SK-N-SH (cell line): Measurements from ENCODE around the gene SCART1. TPM values are rescaled to one million over a fixed set of nuclear protein-coding genes. Genes with fewer than 3 reads are reported as not detected.

ENCODE experiments used
- CTCF ChIA-PET: fragments of 300-600, 350-600 bp; formaldehyde crosslinking; extraction: SDS; loops from one replicate; lab custom pipeline; 2021; lab: Yijun Ruan, JAX
- POLR2A ChIA-PET: fragments of 350-600 bp; sonication (Branson Sonifier 250); formaldehyde crosslinking; extraction: SDS; loops from one replicate; lab custom pipeline; 2020; ENCODE audit warnings: antibody characterized with exemption, inconsistent platforms; lab: Yijun Ruan, JAX
- DNase-seq: peaks from one replicate; pipeline ENCODE4 v3.0.0; 2012
- H2AFZ ChIP-seq: fragments of 200-600 bp; sonication (generic); 2 replicates; pipeline ENCODE4 v1.8.1; 2016; ENCODE audit warnings: antibody characterized with exemption, mild to moderate bottlenecking, low read depth
- H3F3A ChIP-seq: fragments of 200-600 bp; sonication (generic); replicated peaks from 2 replicates; pipeline ENCODE3; 2016; ENCODE audit warnings: antibody characterized with exemption, mild to moderate bottlenecking; ENCODE audit not compliant: insufficient read depth
- H3K27ac ChIP-seq, 2 experiments: fragments of 200-500 bp in 1 of 2; fragments of 200-600 bp in 1 of 2; sonication (Bioruptor generic) in 1 of 2; sonication (generic), shearing (Covaris generic) in 1 of 2; 2 replicates each; pipeline versions ENCODE4 v1.5.1 to v1.6.1; 2014 to 2016; ENCODE audit warnings: low read depth in 2 of 2, inconsistent platforms in 1 of 2, low read length in 1 of 2, mild to moderate bottlenecking in 1 of 2, mixed read lengths in 1 of 2
- H3K27me3 ChIP-seq: fragments of 200-600 bp; sonication (generic), shearing (Covaris generic); 2 replicates; pipeline ENCODE4 v1.6.1; 2016; ENCODE audit warnings: mixed run types; ENCODE audit not compliant: insufficient read depth
- H3K36me3 ChIP-seq, 2 experiments: fragments of 200-500 bp in 1 of 2; fragments of 200-600 bp in 1 of 2; sonication (Bioruptor generic) in 1 of 2; sonication (generic) in 1 of 2; replicated peaks in 1 of 2; 2 replicates each; pipeline versions ENCODE3 to v1.5.1; 2014 to 2016; ENCODE audit warnings: low read length in 1 of 2, mild to moderate bottlenecking in 1 of 2; ENCODE audit not compliant: insufficient read depth in 2 of 2, control insufficient read depth in 1 of 2
- H3K4me1 ChIP-seq, 2 experiments: fragments of 200-500 bp in 1 of 2; fragments of 200-600 bp in 1 of 2; sonication (Bioruptor generic) in 1 of 2; sonication (generic), shearing (Covaris generic) in 1 of 2; 2 replicates each; pipeline versions ENCODE4 v1.5.1 to v1.6.1; 2014 to 2016; ENCODE audit warnings: low read depth in 1 of 2, low read length in 1 of 2, mixed run types in 1 of 2; ENCODE audit not compliant: insufficient read depth in 2 of 2, control insufficient read depth in 1 of 2
- H3K4me2 ChIP-seq: fragments of 200-600 bp; sonication (generic), shearing (Covaris generic); 2 replicates; pipeline ENCODE4 v1.6.1; 2017; ENCODE audit warnings: mixed run types
- H3K4me3 ChIP-seq, 2 experiments: fragments of 200-500 bp in 1 of 2; fragments of 200-600 bp in 1 of 2; sonication (Bioruptor generic) in 1 of 2; sonication (generic), shearing (Covaris generic) in 1 of 2; 2 replicates each; pipeline versions ENCODE4 v1.5.1 to v1.8.1; 2014 to 2016; ENCODE audit warnings: low read depth in 2 of 2, inconsistent platforms in 1 of 2, low read length in 1 of 2, mild to moderate bottlenecking in 1 of 2, mixed read lengths in 1 of 2, moderate library complexity in 1 of 2
- H3K79me2 ChIP-seq: fragments of 200-600 bp; sonication (generic); 2 replicates; pipeline ENCODE4 v1.8.1; 2017; ENCODE audit warnings: mild to moderate bottlenecking; ENCODE audit not compliant: insufficient read depth
- H3K9ac ChIP-seq: fragments of 200-600 bp; sonication (generic); 2 replicates; pipeline ENCODE4 v1.6.1; 2017; ENCODE audit warnings: mixed run types
- H3K9me2 ChIP-seq: fragments of 200-600 bp; sonication (generic); 2 replicates; pipeline ENCODE4 v1.6.1; 2017; ENCODE audit warnings: mixed run types
- H3K9me3 ChIP-seq: fragments of 200-600 bp; sonication (generic); 2 replicates; pipeline ENCODE4 v1.6.1; 2017; ENCODE audit warnings: mixed run types, mild to moderate bottlenecking, moderate library complexity
- H4K20me1 ChIP-seq: fragments of 200-600 bp; sonication (generic); 2 replicates; pipeline ENCODE4 v1.6.1; 2017; ENCODE audit warnings: mild to moderate bottlenecking, mixed run types; ENCODE audit not compliant: insufficient read depth
- CHD2 ChIP-seq: fragments of 150-350 bp; IDR thresholded peaks from 2 replicates; pipeline ENCODE4 v1.6.1; 2018; ENCODE audit warnings: low read length; ENCODE audit not compliant: partially characterized antibody
- CTCF ChIP-seq: fragments of 200-600 bp; sonication (generic); IDR thresholded peaks from 2 replicates; pipeline ENCODE4 v1.6.1; 2017; ENCODE audit warnings: antibody characterized with exemption, mild to moderate bottlenecking, moderate library complexity
- EZH2phosphoT487 ChIP-seq: fragments of 200-600 bp; sonication (generic); IDR thresholded peaks from 2 replicates; pipeline ENCODE4 v1.6.1; 2017; ENCODE audit warnings: low read depth, mixed run types, mild to moderate bottlenecking, antibody characterized with exemption, moderate library complexity, borderline replicate concordance
- FOXM1 ChIP-seq: IDR thresholded peaks from 2 replicates; pipeline ENCODE4 v1.4.0; 2012; ENCODE audit warnings: low read depth, mild to moderate bottlenecking
- GATA2 ChIP-seq: sonication (generic); formaldehyde crosslinking; IDR thresholded peaks from 2 replicates; pipeline ENCODE4 v1.5.0; 2020; ENCODE audit warnings: mild to moderate bottlenecking, missing genetic modification reagents
- JUND ChIP-seq: IDR thresholded peaks from 2 replicates; pipeline ENCODE4 v1.4.0; 2012
- NRF1 ChIP-seq: IDR thresholded peaks from 2 replicates; pipeline ENCODE4 v1.6.1; 2012; ENCODE audit warnings: low read depth, mild to moderate bottlenecking, low read length
- PBX3 ChIP-seq: IDR thresholded peaks from 2 replicates; pipeline ENCODE4; 2012
- POLR2AphosphoS5 ChIP-seq: IDR thresholded peaks from 2 replicates; pipeline ENCODE4 v1.6.1; 2012; ENCODE audit warnings: low read depth, low read length
- SIN3A ChIP-seq: IDR thresholded peaks from 2 replicates; pipeline ENCODE4 v1.6.1; 2012; ENCODE audit warnings: low read depth, mild to moderate bottlenecking, low read length, moderate library complexity, borderline replicate concordance
- SMC3 ChIP-seq: IDR thresholded peaks from 2 replicates; pipeline ENCODE4 v1.6.1; 2012; ENCODE audit warnings: low read depth, low read length, improper control_type of control experiment
- TAF1 ChIP-seq: IDR thresholded peaks from 2 replicates; pipeline ENCODE4 v1.6.1; 2012; ENCODE audit warnings: low read depth, mild to moderate bottlenecking, low read length, moderate library complexity, borderline replicate concordance
- USF2 ChIP-seq: fragments of 150-350 bp; IDR thresholded peaks from 2 replicates; pipeline ENCODE4 v1.6.1; 2017; ENCODE audit warnings: antibody characterized with exemption, low read length, low read depth, borderline replicate concordance
- YY1 ChIP-seq: IDR thresholded peaks from 2 replicates; pipeline ENCODE4 v1.4.0; 2012; ENCODE audit warnings: low read depth, mild to moderate bottlenecking
- WGBS: methylation state at CpG from one replicate; pipeline ENCODE4 v1.1.6; 2017; ENCODE audit warnings: low lambda C conversion rate; 5-methylcytosine and 5-hydroxymethylcytosine counted together
- polyA plus RNA-seq, 3 experiments: library from polyadenylated mRNA; depleted of rRNA; stranded (reverse); fragments of >200 nt; gene quantifications; 2 replicates each; pipeline ENCODE4 v1.2.3, GENCODE V29; 2012
- TF ChIP-seq, protein P1 (sequence below): fragments of 150-350 bp; IDR thresholded peaks from 2 replicates; pipeline ENCODE4 v1.6.1; 2016; ENCODE audit warnings: mild to moderate bottlenecking, low read depth, low read length
- TF ChIP-seq, protein P2 (sequence below): IDR thresholded peaks from 2 replicates; pipeline ENCODE4 v1.6.1; 2012; ENCODE audit warnings: mild to moderate bottlenecking, low read depth, low read length, moderate library complexity

The SCART1 gene
- polyA plus RNA-seq, 1 of the 3 experiments (the other 2 are of a cell fraction): 2.1 TPM

- no peaks in the 10 kb centered on the region for H3K79me2 ChIP-seq
- TF ChIP-seq TAF1 (no peak), YY1 (no peak), POLR2AphosphoS5 (no peak), GATA2 (CRISPR knock-in tag) (no peak), USF2 (no peak), CHD2 (no peak), JUND (no peak), SMC3 (no peak), SIN3A (no peak), FOXM1 (no peak), EZH2phosphoT487 (no peak), PBX3 (no peak), NRF1 (no peak), CTCF (no peak)
- TF ChIP-seq, protein P1, sequence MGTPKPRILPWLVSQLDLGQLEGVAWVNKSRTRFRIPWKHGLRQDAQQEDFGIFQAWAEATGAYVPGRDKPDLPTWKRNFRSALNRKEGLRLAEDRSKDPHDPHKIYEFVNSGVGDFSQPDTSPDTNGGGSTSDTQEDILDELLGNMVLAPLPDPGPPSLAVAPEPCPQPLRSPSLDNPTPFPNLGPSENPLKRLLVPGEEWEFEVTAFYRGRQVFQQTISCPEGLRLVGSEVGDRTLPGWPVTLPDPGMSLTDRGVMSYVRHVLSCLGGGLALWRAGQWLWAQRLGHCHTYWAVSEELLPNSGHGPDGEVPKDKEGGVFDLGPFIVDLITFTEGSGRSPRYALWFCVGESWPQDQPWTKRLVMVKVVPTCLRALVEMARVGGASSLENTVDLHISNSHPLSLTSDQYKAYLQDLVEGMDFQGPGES: no peak
- TF ChIP-seq, protein P2, sequence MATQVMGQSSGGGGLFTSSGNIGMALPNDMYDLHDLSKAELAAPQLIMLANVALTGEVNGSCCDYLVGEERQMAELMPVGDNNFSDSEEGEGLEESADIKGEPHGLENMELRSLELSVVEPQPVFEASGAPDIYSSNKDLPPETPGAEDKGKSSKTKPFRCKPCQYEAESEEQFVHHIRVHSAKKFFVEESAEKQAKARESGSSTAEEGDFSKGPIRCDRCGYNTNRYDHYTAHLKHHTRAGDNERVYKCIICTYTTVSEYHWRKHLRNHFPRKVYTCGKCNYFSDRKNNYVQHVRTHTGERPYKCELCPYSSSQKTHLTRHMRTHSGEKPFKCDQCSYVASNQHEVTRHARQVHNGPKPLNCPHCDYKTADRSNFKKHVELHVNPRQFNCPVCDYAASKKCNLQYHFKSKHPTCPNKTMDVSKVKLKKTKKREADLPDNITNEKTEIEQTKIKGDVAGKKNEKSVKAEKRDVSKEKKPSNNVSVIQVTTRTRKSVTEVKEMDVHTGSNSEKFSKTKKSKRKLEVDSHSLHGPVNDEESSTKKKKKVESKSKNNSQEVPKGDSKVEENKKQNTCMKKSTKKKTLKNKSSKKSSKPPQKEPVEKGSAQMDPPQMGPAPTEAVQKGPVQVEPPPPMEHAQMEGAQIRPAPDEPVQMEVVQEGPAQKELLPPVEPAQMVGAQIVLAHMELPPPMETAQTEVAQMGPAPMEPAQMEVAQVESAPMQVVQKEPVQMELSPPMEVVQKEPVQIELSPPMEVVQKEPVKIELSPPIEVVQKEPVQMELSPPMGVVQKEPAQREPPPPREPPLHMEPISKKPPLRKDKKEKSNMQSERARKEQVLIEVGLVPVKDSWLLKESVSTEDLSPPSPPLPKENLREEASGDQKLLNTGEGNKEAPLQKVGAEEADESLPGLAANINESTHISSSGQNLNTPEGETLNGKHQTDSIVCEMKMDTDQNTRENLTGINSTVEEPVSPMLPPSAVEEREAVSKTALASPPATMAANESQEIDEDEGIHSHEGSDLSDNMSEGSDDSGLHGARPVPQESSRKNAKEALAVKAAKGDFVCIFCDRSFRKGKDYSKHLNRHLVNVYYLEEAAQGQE: no peak
- CTCF ChIA-PET: no interaction called here
Observed at GRCh38 chr10:133444342-133445267, 9.1 kb upstream of the SCART1 start.

More at GRCh38 chr10:133444342-133445267, 9.1 kb upstream of the SCART1 start:
- H3K9me2 ChIP-seq: no peaks in the 10 kb centered on the region
- no peak overlapping the region for H3K4me3 ChIP-seq
- no peak overlapping the region for H2AFZ ChIP-seq
- H3K4me1 ChIP-seq: no peaks in the 10 kb centered on the region; a peak in 1 of 4 replicates
- no peak overlapping the region for H3K4me2 ChIP-seq
- H3K27ac ChIP-seq: no peak overlapping the region
- POLR2A ChIA-PET: no interaction called here
- peak; percentile 8 for DNase-seq
- no peaks in the 10 kb centered on the region for H3F3A ChIP-seq
- H3K9me3 ChIP-seq: 0 out of 2 replicates have a peak, but pooled peaks cover 23% of the 10 kb centered on the region
- WGBS: 36% methylated on average over 7 of the region's 12 CpGs
- no peaks in the 10 kb centered on the region for H3K27me3 ChIP-seq
- H3K9ac ChIP-seq: no peak overlapping the region
- peaks cover 0 to 3% of the 10 kb centered on the region in 2 experiments for H3K36me3 ChIP-seq
- H4K20me1 ChIP-seq: no peaks in the 10 kb centered on the region
